GM18499 (cell line): Measurements from ENCODE around the gene CCER1.

Source experiments
- ATAC-seq: cut with Tn5 transposase; IDR thresholded peaks from one replicate; pipeline ENCODE4 v1.9.1; 2021; ENCODE audit warnings: moderate number of reproducible peaks; ENCODE audit not compliant: insufficient read depth, unreplicated experiment

The CCER1 gene

DNA sequence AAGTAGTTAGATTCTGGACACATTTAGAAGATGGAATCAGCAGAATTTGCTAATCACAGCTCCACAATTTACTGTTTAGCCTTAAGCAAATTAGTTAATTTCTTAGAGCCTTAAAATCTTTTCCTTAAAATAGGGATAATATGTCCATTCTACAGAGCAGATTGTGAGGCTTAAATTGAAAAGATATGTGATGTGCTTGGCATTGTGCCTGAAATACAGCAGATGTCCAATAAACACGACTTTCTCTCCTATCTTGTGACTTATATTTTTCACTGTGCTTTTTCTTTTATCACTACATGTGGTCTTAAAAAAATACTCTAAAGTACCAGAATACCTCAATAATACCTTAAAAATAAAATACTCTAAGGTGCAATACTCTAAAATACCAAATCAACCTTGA, 30.6 kb downstream of the CCER1 start:
- ATAC-seq = no peak

DNA sequence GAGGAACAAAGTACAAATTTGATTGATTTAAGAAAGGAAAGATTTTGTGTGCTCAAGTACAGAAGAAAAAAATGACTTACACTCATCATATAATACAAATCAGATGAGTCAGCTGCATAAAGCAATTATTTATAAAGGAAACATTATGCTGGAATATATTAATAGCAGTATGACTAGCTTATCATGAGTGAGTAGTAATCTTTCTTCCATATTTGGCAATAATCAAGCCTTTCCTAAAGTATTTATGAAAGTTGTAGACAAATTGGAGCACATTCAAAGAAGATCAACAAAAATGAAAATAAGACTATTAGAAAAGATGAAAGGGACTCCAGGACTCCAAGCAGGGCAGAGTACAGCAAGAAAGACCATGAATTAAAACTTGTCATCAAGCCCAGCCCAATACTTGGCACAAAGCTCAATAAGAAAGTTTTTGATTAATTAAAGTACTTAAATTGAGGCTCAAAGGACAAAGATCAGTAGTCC, 32.8 kb downstream of the CCER1 start:
- ATAC-seq = no peak

DNA sequence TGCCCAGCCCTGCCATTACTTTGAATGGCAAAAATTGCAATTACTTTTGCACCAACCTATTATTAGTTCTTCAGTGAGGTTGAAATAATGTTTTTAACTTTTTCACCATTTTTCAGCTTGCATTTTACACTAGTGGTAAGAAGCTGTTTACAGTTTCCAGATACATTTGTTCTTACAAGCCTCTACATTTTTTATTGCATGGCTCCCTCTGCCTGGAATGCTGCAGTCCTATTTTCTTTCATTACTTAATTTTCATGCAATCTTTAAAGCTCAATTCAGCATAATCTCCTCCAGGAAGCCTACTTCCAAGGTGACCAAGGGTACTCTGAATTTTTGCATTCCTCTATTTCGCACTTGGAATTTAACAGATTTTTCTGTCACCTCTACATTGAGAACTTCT, 33.4 kb downstream of the CCER1 start:
- no peak for ATAC-seq

DNA sequence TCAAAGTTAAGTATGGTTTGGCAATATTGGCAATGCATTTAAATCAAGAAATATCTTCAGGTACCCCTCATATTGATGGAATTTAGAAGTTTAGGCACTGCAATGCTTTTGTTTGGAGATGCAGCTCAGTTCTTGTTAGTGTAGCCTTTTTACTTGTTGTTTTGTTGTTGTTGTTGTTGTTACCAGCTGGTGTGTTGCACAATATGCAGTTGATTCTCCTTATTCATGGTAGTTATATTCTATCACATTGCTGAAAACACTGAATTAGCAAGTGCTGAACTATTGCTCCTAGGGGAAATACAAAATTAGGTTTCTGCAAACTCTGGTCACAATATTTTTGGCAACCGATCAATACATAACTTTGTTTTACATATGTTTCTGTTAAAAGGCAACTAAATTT, 34.8 kb downstream of the CCER1 start:
- ATAC-seq = no peak

DNA sequence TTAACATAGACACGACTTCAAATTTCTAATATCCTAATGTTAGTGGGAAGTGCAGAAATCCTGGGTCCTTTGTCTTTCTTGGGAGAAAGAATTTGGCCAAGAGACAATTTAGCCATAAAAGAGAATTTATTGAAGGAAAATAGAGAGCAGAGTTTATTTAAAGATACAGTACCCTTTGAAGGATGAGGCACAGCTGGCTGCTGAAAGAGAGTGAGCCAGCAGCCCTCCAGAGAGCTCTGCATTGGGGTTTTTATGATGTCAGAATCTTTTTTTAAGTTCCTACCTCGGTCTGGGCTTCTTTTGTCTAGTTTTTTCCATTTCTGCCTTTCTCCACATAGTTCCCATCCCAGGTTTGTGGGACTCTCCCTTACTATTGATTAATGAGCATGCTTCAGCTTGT, 37.5 kb downstream of the CCER1 start:
- ATAC-seq = no peak

DNA sequence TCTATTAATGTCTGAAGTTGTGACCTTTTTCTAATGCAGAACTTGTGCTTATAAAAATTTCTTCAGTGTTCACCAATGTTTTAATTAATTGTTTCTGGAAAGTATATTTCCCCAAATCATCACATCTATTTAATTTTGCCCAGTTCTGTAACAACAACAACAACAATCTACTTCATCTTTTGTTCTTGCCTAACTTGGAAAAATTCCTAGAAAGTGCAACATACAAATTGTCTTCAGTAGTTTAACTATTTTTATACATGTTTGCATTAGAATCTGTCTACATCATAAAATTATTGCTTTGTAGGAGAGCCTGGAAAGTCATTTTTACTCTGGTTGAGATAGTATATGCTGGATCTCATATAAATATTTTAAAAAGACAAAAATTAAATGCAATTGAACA, 38.5 kb downstream of the CCER1 start:
- no peak for ATAC-seq

DNA sequence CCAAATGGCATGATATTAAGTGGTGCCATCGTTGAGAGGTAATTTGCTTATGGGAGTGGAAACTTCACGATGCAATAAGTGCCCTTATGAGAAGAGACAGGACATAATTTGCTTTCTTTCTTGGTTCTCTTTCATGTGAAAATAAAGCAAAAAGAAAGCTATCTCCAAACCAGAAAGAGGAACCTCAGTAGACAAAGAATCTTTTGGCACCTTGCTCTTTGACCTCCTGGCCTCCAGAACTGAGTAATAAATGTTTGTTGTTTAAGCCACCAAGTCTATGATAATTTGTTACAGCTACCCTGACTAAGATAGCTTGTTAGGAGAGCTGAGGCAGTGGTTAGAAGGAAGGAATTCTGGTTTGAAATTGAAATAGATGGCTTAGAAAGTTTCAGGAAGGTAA, 39.6 kb downstream of the CCER1 start:
- no peak for ATAC-seq

DNA sequence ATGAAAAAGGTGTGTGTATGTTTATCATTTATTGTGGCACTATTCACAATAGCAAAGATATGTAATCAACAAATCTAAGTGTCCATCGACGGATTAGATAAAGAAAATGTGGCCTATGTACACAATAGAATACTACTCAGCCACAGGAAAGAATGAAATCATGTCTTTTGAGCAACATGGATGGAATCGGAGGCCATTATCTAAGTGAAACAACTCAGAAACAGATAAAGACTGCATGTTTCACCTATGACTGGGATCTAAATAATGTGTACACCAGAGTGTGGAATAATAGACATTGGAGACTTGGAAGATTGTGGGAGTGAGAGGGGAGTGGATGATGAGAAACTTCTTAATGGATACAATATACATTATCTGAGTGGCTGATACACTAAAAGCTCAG, 44.0 kb downstream of the CCER1 start:
- ATAC-seq = no peak

DNA sequence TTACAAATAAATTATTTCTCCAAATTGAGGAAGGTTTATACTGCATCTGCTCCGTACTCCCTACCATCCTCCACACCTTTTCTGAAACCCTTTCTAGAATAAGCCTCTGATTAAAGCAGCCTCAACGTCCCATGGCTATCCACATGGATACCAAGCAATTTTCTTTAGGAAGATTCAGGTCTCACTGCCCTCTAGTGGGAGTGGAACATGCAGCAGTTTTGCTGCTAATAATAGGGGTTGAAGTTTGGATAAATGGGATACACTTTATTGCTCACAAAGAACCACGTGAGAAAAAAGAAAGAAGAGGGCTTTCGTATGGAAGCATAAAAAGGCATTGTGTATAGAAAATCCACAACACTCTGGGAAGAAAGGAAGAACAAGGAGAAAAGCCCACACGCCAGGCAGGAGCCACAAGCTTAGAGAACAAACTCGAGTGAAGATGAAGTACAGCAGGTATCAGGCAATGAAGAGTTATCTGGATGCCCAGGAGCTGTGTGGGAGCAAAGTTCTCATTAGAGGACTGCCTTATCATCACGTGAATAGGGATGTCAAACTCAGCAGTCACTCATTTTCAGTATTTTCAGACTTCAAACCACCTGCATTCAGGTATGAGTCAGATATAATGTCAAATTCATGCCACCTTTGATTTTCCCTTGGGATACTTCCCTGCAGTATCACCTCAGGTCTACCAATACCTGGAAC, 45.8 kb downstream of the CCER1 start:
- ATAC-seq = no peak

DNA sequence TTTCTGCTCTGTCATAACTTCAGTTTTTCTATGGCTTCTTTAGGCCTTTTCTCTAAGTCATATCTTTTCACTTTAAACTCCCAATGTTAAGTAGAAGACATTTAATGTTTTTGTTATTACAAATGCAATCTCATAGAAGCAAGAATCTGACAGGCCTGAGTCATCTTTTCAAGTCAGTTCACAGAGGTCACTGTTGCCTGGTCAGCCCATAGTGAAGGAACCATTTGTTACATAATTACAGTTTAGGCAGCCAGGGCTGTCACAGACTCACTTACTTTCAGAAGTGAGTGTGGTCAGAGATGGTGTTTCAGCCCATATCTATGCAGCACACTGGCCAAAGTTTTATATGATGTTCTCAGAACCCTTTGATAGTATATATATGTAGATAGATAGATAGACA, 46.5 kb downstream of the CCER1 start:
- ATAC-seq = no peak

DNA sequence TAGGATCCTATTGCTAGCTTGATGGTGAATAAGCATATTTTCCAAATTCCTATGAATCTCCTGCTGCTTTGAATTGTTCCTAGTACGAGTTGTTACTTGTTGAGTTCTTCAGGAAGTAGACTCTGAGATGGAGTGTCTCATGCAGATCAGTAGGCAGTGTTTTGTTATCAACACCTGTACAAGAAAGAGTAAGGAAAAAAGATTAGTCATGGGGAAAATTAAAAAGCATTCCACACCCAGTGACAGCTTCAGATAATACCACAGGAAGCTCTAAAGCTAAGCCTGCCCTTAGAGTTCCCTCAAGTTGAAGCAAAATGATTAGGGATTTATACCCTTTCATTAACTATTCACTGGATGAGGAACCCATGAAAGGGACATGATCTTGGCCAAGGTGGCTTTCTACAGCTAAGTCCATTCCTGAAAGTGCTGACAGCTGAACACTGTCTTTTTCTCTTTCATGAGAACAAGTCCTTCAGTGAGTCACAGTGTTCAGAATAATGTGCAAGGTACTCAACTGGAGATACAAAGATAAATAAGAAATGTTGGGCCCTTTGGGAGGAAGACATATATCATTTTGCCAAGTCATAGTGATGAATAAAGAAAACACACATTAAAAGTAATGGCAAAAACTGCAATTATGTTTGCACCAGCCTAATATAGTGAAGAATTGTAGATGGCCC, 49.1 kb downstream of the CCER1 start:
- ATAC-seq = no peak

DNA sequence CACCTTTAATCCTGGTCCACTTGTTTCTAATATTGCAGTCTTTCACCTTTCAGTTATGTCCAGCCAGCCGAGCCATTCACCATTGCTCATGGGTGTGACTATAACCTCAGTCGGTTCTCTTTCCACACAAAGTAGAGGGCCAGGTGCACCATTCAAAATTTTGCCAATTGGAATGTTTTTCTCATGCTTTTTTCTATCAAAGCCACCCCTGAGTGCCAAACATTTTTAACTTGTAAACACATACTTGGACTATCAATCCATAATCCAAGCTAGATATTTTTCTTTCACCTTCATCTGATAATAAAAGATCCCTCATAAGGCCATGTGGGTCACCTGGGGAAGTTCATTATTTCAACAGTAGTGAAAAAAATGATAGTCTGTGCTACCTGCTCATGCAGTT, 52.4 kb downstream of the CCER1 start:
- ATAC-seq = no peak
